CD4-positive, alpha-beta T cell treated with Interleukin-1 beta for 1 hour (primary cell): ENCODE results near the gene ZNRF4.
"Not testable (repeated sequence)": the region's sequence is repeated elsewhere in the genome, so short reads cannot be mapped to it uniquely, and the experiment has no call there.

ENCODE experiments used
- DNase-seq, 2 donors: peaks; one replicate each; pipeline ENCODE4 v3.0.0-alpha.2; 2020 to 2022

The ZNRF4 gene

DNA sequence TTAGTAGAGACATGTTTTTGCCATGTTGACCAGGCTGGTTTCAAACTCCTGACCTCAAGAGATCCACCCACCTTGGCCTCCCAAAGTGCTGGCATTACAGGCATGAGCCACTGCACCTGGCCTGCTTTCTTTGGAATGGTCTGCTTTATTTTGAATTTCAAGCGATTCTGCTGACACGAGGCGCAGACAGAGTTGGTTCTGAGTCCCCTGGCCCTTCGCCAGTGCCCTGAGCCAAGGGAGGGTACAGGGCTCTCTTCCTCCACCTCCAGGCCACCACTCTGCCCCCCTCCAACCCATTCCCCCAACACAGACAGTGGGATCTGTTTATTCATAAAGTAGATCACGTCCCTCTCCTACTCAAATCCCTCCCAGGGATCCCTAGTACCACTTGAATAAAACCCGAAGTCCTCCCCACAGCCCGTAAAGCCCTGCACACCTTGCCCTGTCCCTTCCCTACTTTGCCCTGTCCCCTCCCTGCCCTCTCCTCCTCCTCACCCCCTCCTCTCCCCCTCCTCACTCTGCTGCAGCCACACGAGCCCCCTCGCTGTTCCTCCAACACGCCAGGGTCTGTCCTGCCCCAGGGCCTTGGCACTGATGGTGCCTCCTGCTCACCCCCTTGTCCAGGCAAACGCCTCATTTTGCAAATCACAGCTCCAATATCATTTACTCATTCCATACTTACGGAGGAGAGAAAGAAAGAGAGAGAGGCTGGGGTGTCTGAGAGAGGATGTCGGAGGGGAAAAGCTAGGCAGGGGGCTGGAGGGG lies 22.4 kb downstream of the ZNRF4 start:
- no peak for DNase-seq

DNA sequence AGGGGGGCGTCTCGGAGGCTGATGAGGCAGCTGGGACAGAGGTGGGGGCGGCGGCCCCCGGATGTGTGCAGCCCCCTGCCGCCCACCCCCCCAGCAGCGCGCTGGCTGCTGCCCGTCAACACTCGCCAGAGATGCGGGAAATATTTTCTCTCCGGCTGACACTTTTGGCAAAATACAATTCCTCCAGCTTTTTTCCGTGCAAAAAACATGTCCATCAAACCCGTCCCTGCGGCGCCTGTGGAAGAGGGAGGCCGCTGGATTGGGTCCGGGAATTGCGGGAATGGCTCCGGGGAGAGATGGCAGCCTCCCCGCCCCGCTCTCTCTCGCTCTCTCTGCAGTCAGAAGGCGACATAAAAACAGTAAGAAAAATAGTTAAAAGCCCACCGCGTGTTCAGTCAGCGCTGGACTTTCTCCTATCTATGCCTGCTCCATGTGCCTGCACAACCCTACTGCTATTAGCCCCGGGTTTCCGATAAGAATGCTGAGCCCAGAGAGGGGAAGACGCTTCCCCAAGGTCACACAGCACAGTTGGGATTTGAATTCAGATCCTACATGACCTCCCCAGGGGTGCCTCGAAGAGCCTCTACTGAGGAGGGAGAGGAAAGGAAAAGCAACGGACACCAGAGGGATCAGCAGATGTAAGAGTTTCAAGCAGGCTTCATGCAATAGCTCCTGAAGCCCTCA lies 23.2 kb downstream of the ZNRF4 start:
- no peak for DNase-seq

DNA sequence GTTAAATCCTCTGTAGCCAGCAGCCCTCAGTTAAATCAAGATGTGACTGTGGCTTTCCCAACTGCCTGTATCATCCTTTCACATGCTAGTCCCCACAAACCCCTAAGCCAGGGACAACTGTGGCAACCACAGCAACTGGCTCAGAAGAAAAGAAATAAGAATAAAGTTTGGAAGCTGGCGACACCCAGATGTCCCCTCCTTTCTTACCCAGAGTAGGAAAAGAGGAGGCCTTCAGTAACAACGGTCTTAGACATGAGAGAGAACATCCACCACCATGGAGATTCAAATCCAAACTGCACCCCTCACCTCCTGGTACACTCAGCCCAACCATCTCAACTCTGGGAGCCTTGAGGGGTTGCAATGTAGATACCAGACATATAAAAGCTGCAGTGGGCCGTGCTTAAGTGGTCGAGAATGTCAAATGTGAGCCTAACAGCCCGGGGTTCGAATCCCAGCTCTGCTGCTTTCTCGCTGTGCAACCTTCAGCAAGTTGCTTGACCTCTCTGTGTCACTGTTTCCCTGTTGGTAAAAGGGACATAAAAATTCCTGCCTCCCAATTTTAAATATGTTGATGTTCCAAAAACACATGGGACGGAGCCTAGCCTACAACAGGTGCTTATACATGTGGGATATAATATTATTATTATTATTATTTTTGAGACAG lies 23.8 kb downstream of the ZNRF4 start:
- no peak for DNase-seq

- no peak for DNase-seq
These were observed 24.7 kb downstream of the ZNRF4 start for GRCh38 chr19:5479958-5480357.

DNA sequence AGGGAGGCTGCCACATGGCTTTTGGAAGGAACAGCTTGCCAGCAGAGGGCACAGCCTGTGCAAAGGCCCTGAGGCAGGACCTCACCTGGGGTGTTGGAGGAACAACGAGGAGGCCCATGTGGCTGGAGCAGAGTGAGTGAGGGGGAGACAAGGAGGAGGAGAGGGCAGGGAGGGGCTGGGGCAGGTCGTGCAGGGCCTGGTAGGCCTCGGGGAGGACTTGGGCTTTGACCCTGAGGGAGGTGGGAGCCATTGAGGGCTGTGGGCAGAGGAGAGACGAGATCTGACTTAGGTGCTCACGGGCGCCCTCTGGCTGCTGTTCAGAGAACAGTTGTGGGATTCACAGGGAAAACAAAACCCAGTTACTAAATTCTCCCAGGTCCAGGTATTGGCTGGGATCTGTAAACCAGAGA lies 25.2 kb downstream of the ZNRF4 start:
- DNase-seq, result peak in 1 of 2 donors; percentile 4

GRCh38 chr19:5481957-5482356 lies 26.7 kb downstream of the ZNRF4 start:
- no peak for DNase-seq

GRCh38 chr19:5484398-5485285 lies 29.4 kb downstream of the ZNRF4 start:
- no peak for DNase-seq

DNA sequence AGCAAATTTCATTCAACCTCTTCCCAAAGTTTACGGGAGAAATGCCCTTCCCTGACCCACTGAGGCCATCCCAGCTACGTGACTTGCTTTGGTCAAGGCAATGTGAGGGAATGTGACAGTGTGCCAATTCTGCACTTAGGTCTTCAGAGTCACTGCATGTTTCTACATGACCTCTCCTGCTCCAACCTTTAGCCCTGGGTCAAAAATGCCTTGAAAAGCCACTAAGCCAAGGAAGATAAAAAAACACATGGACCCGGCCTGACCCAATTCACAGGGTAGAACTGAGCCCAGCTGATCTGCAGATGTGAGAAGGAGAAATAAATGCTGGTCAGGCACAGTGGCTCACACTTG lies 30.0 kb downstream of the ZNRF4 start:
- DNase-seq, result no peak

GRCh38 chr19:5485658-5486057 lies 30.4 kb downstream of the ZNRF4 start:
- not testable (repeated sequence) for DNase-seq

GRCh38 chr19:5487222-5487621 lies 32.0 kb downstream of the ZNRF4 start:
- no peak for DNase-seq

GRCh38 chr19:5489551-5489950 lies 34.3 kb downstream of the ZNRF4 start:
- DNase-seq, result no peak

- DNase-seq, result no peak
These were observed 36.3 kb downstream of the ZNRF4 start for GRCh38 chr19:5491565-5491964.

GRCh38 chr19:5492281-5492634 lies 37.0 kb downstream of the ZNRF4 start:
- DNase-seq, result no peak

DNA sequence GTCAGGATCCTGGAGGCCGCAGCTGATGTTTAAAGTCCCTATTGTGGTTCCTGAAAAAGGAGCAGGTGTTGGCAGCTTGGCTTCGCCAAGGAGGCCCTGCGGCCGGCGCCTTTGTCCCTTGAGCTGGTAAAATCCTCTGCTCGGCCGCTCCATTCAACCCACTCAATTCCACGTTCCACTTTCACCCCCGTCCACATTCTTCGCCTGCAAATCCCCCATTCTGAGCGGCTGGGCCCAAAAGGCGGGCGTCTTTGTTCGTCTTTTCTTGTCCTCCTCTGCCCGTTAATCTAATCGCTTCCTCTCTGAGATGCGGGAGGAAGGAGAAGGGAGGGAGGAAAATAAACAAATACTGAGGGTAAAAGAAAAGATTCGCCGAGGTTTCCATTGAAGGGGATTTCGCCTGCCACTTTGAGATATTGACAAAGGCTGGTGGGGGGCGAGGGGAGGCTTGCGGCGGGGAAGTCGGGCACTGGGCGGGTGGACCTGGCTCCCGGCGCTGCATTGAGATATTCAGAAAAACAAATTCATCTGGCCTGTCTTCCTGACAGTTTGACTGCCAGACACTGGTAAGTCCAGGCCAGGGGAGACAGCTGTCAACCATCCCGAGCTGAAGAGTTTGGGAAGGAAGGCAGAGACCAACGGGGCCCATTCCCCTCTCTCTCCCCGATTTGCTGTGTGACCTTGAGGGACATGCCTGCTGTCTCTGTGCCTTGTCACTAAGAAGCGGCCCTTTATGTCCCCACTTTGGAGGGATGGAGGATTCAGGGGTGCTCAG lies 37.6 kb downstream of the ZNRF4 start:
- DNase-seq, result no peak

GRCh38 chr19:5494773-5495172 lies 39.6 kb downstream of the ZNRF4 start:
- DNase-seq, result no peak

DNA sequence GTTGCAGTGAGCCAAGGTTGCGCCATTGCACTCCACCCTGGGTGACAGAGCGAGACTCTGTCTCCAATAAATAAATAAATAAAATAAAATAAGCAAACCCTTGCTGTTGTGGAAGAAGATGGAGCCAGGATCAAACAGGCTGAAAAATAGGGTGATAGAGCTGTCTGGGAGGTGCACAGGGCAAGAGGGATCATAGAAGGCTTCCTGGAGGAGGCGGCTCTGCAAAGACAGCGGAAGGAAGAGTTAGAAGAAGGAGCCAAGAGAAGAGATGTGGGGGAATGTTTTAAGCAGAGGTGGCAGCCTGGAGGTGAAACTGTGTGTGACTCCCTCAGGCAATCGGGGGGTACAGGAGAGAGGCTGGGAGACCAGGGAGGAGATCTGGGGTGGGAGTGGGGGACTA lies 40.6 kb downstream of the ZNRF4 start:
- DNase-seq, result no peak

- no peak for DNase-seq
These were observed 42.1 kb downstream of the ZNRF4 start for GRCh38 chr19:5497297-5497696.

DNA sequence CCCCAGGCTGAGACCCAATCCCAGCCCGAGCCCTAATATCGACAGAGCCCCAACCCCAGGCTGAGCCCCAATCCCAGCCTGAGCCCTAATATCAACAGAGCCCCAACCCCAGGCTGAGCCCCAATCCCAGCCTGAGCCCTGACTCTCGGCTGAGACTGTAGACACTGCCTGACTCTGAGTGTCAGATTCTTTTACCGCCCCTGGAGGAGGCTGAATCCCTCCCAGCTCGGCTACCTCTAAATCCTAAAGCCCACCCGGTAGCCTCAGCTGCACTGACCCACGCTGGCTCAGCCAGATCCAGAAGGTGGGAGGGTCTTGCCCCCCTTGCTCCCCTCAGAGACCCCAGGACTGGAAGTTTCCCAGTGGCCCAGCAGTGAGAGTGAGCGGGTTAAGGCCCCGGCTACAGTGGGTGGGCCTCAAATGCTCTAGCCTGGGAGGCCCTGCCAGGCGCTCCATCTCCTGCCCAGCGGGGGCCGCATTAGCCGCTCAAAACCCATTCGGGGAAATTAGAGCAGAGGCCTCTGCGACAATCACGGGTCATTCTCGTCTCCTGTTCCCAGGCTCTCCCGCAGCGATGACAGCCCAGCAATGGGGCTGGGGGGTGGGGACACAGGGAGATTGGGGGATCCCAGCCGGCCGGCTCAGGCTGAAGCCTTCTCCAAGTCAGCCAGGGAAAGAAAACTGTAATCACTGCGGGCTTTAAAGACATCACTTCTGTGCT lies 43.8 kb downstream of the ZNRF4 start:
- no peak for DNase-seq

- DNase-seq, result no peak
These were observed 46.7 kb downstream of the ZNRF4 start for GRCh38 chr19:5501907-5502306.

- no peak for DNase-seq
These were observed 48.4 kb downstream of the ZNRF4 start for GRCh38 chr19:5503598-5503997.

- no peak for DNase-seq
These were observed 48.9 kb downstream of the ZNRF4 start for GRCh38 chr19:5504114-5504513.
